Endodermal cell (in vitro differentiated cells): ENCODE measurements around the gene FEM1B. TPM values are rescaled to one million over a fixed set of nuclear protein-coding genes. Genes with fewer than 3 reads are reported as not detected.

Source experiments
- DNase-seq: peaks from one replicate; pipeline ENCODE4 v3.0.0-alpha.2; 2017
- H3K27ac ChIP-seq: 2 replicates; pipeline ENCODE4 v1.5.1; 2013; ENCODE audit warnings: mild to moderate bottlenecking, low read depth, low read length, moderate library complexity
- H3K27me3 ChIP-seq: 2 replicates; pipeline ENCODE4 v1.6.1; 2013; ENCODE audit warnings: mild to moderate bottlenecking, low read length, moderate library complexity; ENCODE audit not compliant: insufficient read depth, control insufficient read depth, poor library complexity, severe bottlenecking
- H3K36me3 ChIP-seq: 2 replicates; pipeline ENCODE4 v1.7.0; 2013; ENCODE audit warnings: mild to moderate bottlenecking, low read length, moderate library complexity; ENCODE audit not compliant: control insufficient read depth, insufficient read depth
- H3K4me1 ChIP-seq: one replicate; pipeline ENCODE4 v1.7.0; 2013; ENCODE audit warnings: low read length; ENCODE audit not compliant: control insufficient read depth, insufficient read depth
- H3K4me3 ChIP-seq: 2 replicates; pipeline ENCODE4 v1.5.1; 2013; ENCODE audit warnings: mild to moderate bottlenecking, low read length, moderate library complexity
- H3K9ac ChIP-seq: 2 replicates; pipeline ENCODE4 v1.6.1; 2013; ENCODE audit warnings: mild to moderate bottlenecking, low read length, moderate library complexity; ENCODE audit not compliant: poor library complexity, severe bottlenecking; ENCODE audit errors: extremely low read depth
- H3K9me3 ChIP-seq: 2 replicates; pipeline ENCODE4 v1.6.1; 2013; ENCODE audit warnings: mild to moderate bottlenecking, low read length, moderate library complexity; ENCODE audit not compliant: control insufficient read depth
- H3K27ac Mint-ChIP-seq: 2 replicates; pipeline ENCODE4 v1.8.0; 2020; ENCODE audit warnings: mixed read lengths
- H3K27me3 Mint-ChIP-seq: 2 replicates; pipeline ENCODE4 v1.8.0; 2021; ENCODE audit warnings: mild to moderate bottlenecking, mixed read lengths; ENCODE audit not compliant: insufficient read depth
- H3K36me3 Mint-ChIP-seq: 2 replicates; pipeline ENCODE4 v1.8.0; 2020; ENCODE audit warnings: low read depth, mixed read lengths
- H3K4me1 Mint-ChIP-seq: 2 replicates; pipeline ENCODE4 v1.8.0; 2020; ENCODE audit warnings: mixed read lengths
- H3K4me3 Mint-ChIP-seq: 2 replicates; pipeline ENCODE4 v1.8.0; 2020; ENCODE audit warnings: mild to moderate bottlenecking, moderate library complexity, mixed read lengths
- H3K9me3 Mint-ChIP-seq: 2 replicates; pipeline ENCODE4 v1.8.0; 2020; ENCODE audit warnings: mild to moderate bottlenecking, mixed read lengths
- WGBS, 2 experiments: methylation state at CpG; one replicate each; pipeline versions ENCODE4 v1.1.5 to v1.1.7; 2013; ENCODE audit warnings: missing lambda C conversion rate in 2 of 2, mixed read lengths in 1 of 2; ENCODE audit not compliant: insufficient coverage in 1 of 2, insufficient read length in 1 of 2; 5-methylcytosine and 5-hydroxymethylcytosine counted together
- total RNA-seq, 2 donors: library from RNA; stranded (reverse); fragmentation: NEBNext Ultra II Directional in 1 of 2; extraction: Animal tissue kit (Norgen Biotek cat#: 25700) in 1 of 2; gene quantifications; 2 replicates in 1 of 2; 3 replicates in 1 of 2; pipeline ENCODE4 v1.2.1, GENCODE V29; 2021
- TF ChIP-seq, protein P1 (sequence below): fragments of 200-600 bp; sonication (generic); conservative IDR thresholded peaks from 2 replicates; pipeline ENCODE4 v1.5.0; 2021; ENCODE audit warnings: antibody characterized with exemption, mild to moderate bottlenecking

FEM1B gene
- total RNA-seq, 2 donors from 2014 or later: 65.4 to 67.9 TPM

DNA sequence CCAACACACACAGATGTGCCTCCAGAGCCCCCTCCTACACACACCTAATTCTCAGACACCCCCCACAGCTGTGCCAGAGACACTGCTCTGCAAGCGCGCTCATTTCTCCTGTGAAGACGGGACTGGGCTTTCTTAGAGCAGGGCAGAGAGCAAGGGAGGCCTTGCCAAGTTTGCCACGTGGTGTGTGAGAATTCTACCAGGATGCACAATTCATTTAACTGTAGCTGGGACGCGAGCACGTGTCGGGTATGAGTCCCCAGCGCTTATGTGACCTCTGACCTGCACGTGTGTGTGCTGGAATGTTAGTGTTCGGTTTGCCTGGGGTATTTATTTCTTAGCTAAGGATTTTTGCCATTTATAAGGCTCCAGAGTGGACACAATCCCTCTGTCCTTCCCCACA lies 37.0 kb downstream of the FEM1B start:
- Mint-ChIP-seq H3K4me3 (no peak overlapping the region), H3K4me1 (peaks cover 8% of the 10 kb centered on the region), H3K27me3 (no peaks in the 10 kb centered on the region), H3K9me3 (no peaks in the 10 kb centered on the region), H3K36me3 (no peaks in the 10 kb centered on the region), H3K27ac (no peak overlapping the region)
- no peaks in the 10 kb centered on the region for H3K9me3 ChIP-seq
- TF ChIP-seq, protein P1, sequence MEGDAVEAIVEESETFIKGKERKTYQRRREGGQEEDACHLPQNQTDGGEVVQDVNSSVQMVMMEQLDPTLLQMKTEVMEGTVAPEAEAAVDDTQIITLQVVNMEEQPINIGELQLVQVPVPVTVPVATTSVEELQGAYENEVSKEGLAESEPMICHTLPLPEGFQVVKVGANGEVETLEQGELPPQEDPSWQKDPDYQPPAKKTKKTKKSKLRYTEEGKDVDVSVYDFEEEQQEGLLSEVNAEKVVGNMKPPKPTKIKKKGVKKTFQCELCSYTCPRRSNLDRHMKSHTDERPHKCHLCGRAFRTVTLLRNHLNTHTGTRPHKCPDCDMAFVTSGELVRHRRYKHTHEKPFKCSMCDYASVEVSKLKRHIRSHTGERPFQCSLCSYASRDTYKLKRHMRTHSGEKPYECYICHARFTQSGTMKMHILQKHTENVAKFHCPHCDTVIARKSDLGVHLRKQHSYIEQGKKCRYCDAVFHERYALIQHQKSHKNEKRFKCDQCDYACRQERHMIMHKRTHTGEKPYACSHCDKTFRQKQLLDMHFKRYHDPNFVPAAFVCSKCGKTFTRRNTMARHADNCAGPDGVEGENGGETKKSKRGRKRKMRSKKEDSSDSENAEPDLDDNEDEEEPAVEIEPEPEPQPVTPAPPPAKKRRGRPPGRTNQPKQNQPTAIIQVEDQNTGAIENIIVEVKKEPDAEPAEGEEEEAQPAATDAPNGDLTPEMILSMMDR: no peak
- H3K9ac ChIP-seq: no peak overlapping the region
- 83 to 93% methylated on average over 11 of the region's 11 CpGs for WGBS, 2 experiments
- H3K4me3 ChIP-seq: no peak overlapping the region
- no peak overlapping the region for H3K27ac ChIP-seq
- H3K27me3 ChIP-seq: no peaks in the 10 kb centered on the region
- H3K4me1 ChIP-seq: peaks cover 3% of the 10 kb centered on the region
- no peaks in the 10 kb centered on the region for H3K36me3 ChIP-seq
- DNase-seq: peak; percentile 39

- Histone ChIP-seq H3K9ac (no peak overlapping the region), H3K9me3 (no peaks in the 10 kb centered on the region), H3K27me3 (no peaks in the 10 kb centered on the region), H3K4me1 (peaks cover 3% of the 10 kb centered on the region), H3K27ac (no peak overlapping the region), H3K36me3 (no peaks in the 10 kb centered on the region), H3K4me3 (no peak overlapping the region)
- no peak overlapping the region for H3K4me3 Mint-ChIP-seq
- H3K4me1 Mint-ChIP-seq: peaks cover 8% of the 10 kb centered on the region
- peak; percentile 13 for DNase-seq
- 93% methylated on average over 1 of the region's 1 CpG; no CpG with 5 or more reads in 1 of the 2 experiments for WGBS, 2 experiments
- H3K27ac Mint-ChIP-seq: no peak overlapping the region
- H3K36me3 Mint-ChIP-seq: no peaks in the 10 kb centered on the region
- TF ChIP-seq, protein P1: no peak
- H3K9me3 Mint-ChIP-seq: no peaks in the 10 kb centered on the region
- H3K27me3 Mint-ChIP-seq: no peaks in the 10 kb centered on the region
Measured at GRCh38 chr15:68315035-68315434, 37.5 kb downstream of the FEM1B start.

GRCh38 chr15:68315495-68316031 lies 38.0 kb downstream of the FEM1B start:
- peak; percentile 72 for DNase-seq
- H3K4me3 ChIP-seq: no peak overlapping the region
- 75 to 77% methylated on average over 8 to 10 of the region's 11 CpGs for WGBS, 2 experiments

More at GRCh38 chr15:68315495-68316031, 38.0 kb downstream of the FEM1B start:
- TF ChIP-seq, protein P1: no peak
- H3K9me3 ChIP-seq: no peaks in the 10 kb centered on the region
- H3K9me3 Mint-ChIP-seq: no peaks in the 10 kb centered on the region
- no peaks in the 10 kb centered on the region for H3K27me3 ChIP-seq
- H3K4me1 Mint-ChIP-seq: peaks cover 8% of the 10 kb centered on the region
- H3K36me3 ChIP-seq: no peaks in the 10 kb centered on the region
- no peak overlapping the region for H3K9ac ChIP-seq
- H3K36me3 Mint-ChIP-seq: no peaks in the 10 kb centered on the region
- H3K27ac Mint-ChIP-seq: no peak overlapping the region
- H3K4me1 ChIP-seq: peaks cover 3% of the 10 kb centered on the region
- H3K27me3 Mint-ChIP-seq: no peaks in the 10 kb centered on the region
- no peak overlapping the region for H3K4me3 Mint-ChIP-seq
- no peak overlapping the region for H3K27ac ChIP-seq
